ENCODE measurements around the gene SCN7A.

GRCh38 chr2:166454006-166454595 lies 39.9 kb downstream of the SCN7A start:
- TF ChIP-seq CTCF (conservative IDR thresholded peaks at IDR 0.05; ENCODE audit: low read depth, low read length) (no peak), EZH2 (IDR thresholded peaks at IDR 0.05; ENCODE audit: borderline replicate concordance, low read depth, low read length, poor library complexity, severe bottlenecking) (no peak)
